Liver (tissue), 9 donors: ENCODE measurements around the gene FAT2. TPM values are rescaled to one million over a fixed set of nuclear protein-coding genes. Genes with fewer than 3 reads are reported as not detected.

Experiments
- DNase-seq: peaks from one replicate; pipeline ENCODE4 v3.0.0-alpha.2; 2017; ENCODE audit warnings: low spot score
- H3K27ac ChIP-seq, 2 donors: one replicate each; pipeline ENCODE4 v1.7.0; 2013; ENCODE audit warnings: inconsistent platforms in 2 of 2, low read length in 2 of 2, control low read depth in 1 of 2, low read depth in 1 of 2, mild to moderate bottlenecking in 1 of 2
- H3K27me3 ChIP-seq, 4 donors: one replicate each; pipeline versions ENCODE4 v1.6.1 to v1.7.0; 2013; ENCODE audit warnings: low read length in 3 of 4, inconsistent platforms in 1 of 4, mild to moderate bottlenecking in 1 of 4, moderate library complexity in 1 of 4; ENCODE audit not compliant: control insufficient read depth in 4 of 4, insufficient read depth in 4 of 4
- H3K36me3 ChIP-seq, 4 donors: one replicate each; pipeline versions ENCODE4 v1.6.1 to v1.7.0; 2013; ENCODE audit warnings: low read length in 3 of 4, mild to moderate bottlenecking in 3 of 4, low read depth in 1 of 4, moderate library complexity in 1 of 4; ENCODE audit not compliant: control insufficient read depth in 4 of 4, insufficient read depth in 3 of 4
- H3K4me1 ChIP-seq, 4 donors: one replicate each; pipeline versions ENCODE4 v1.6.1 to v1.7.0; 2013; ENCODE audit warnings: low read length in 3 of 4, mild to moderate bottlenecking in 3 of 4, moderate library complexity in 1 of 4; ENCODE audit not compliant: control insufficient read depth in 4 of 4, insufficient read depth in 4 of 4
- H3K4me3 ChIP-seq, 3 donors: one replicate each; pipeline versions ENCODE4 v1.6.1 to v1.7.0; 2013; ENCODE audit warnings: low read length in 3 of 3, control low read depth in 1 of 3, low read depth in 1 of 3, mild to moderate bottlenecking in 1 of 3
- H3K9ac ChIP-seq, 2 donors: one replicate each; pipeline ENCODE4 v1.7.0; 2013; ENCODE audit warnings: low read length in 2 of 2, mild to moderate bottlenecking in 2 of 2, moderate library complexity in 2 of 2, control low read depth in 1 of 2, low read depth in 1 of 2
- H3K9me3 ChIP-seq, 4 donors: one replicate each; pipeline versions ENCODE4 v1.6.1 to v1.7.0; 2013; ENCODE audit warnings: low read length in 3 of 4; ENCODE audit not compliant: control insufficient read depth in 4 of 4
- ATF3 ChIP-seq: IDR thresholded peaks from 2 replicates; pipeline ENCODE4 v1.6.1; 2016; ENCODE audit warnings: antibody characterized with exemption
- EGR1 ChIP-seq, 2 donors: IDR thresholded peaks; 2 replicates each; pipeline ENCODE4 v1.6.1; 2016 to 2018; ENCODE audit warnings: antibody characterized with exemption in 2 of 2, low read depth in 2 of 2
- FOXA1 ChIP-seq: IDR thresholded peaks from 2 replicates; pipeline ENCODE4 v1.6.1; 2016; ENCODE audit warnings: antibody characterized with exemption
- FOXA2 ChIP-seq: IDR thresholded peaks from 2 replicates; pipeline ENCODE4 v1.6.1; 2016; ENCODE audit warnings: antibody characterized with exemption
- GABPA ChIP-seq, 2 donors: IDR thresholded peaks in 1 of 2; conservative IDR thresholded peaks in 1 of 2; 2 replicates each; pipeline ENCODE4 v1.6.1; 2016; ENCODE audit warnings: antibody characterized with exemption in 2 of 2, mild to moderate bottlenecking in 1 of 2, moderate library complexity in 1 of 2
- HNF4A ChIP-seq, 2 donors: conservative IDR thresholded peaks; 2 replicates each; pipeline ENCODE4 v1.6.1; 2016; ENCODE audit warnings: antibody characterized with exemption in 2 of 2, mild to moderate bottlenecking in 2 of 2
- HNF4G ChIP-seq: IDR thresholded peaks from 2 replicates; pipeline ENCODE4 v1.6.1; 2016; ENCODE audit warnings: antibody characterized with exemption
- JUND ChIP-seq, 2 donors: IDR thresholded peaks; 2 replicates each; pipeline ENCODE4 v1.6.1; 2016; ENCODE audit warnings: antibody characterized with exemption in 2 of 2
- NR2F2 ChIP-seq: IDR thresholded peaks from 2 replicates; pipeline ENCODE4 v1.6.1; 2016; ENCODE audit warnings: antibody characterized with exemption
- RAD21 ChIP-seq, 2 donors: IDR thresholded peaks; 2 replicates each; pipeline ENCODE4 v1.6.1; 2016; ENCODE audit warnings: antibody characterized with exemption in 2 of 2, mild to moderate bottlenecking in 2 of 2
- REST ChIP-seq: IDR thresholded peaks from 2 replicates; pipeline ENCODE4 v1.6.1; 2016; ENCODE audit warnings: antibody characterized with exemption, mild to moderate bottlenecking
- RXRA ChIP-seq, 2 donors: IDR thresholded peaks; 2 replicates each; pipeline ENCODE4 v1.6.1; 2017 to 2018; ENCODE audit warnings: antibody characterized with exemption in 2 of 2, mild to moderate bottlenecking in 1 of 2
- SP1 ChIP-seq: IDR thresholded peaks from 2 replicates; pipeline ENCODE4 v1.6.1; 2018; ENCODE audit warnings: antibody characterized with exemption, mild to moderate bottlenecking
- TAF1 ChIP-seq: conservative IDR thresholded peaks from 2 replicates; pipeline ENCODE4 v1.6.1; 2016; ENCODE audit warnings: antibody characterized with exemption, mild to moderate bottlenecking
- YY1 ChIP-seq: IDR thresholded peaks from 2 replicates; pipeline ENCODE4 v1.6.1; 2016; ENCODE audit warnings: antibody characterized with exemption, mild to moderate bottlenecking
- WGBS: extraction: QIAGEN DNeasy Blood & Tissue Kit; methylation state at CpG from one replicate; pipeline ENCODE4 v1.1.7; 2013; 5-methylcytosine and 5-hydroxymethylcytosine counted together
- polyA plus RNA-seq, 2 donors: library from polyadenylated mRNA; stranded (reverse) in 1 of 2; unstranded in 1 of 2; fragments of 200-250 nt in 1 of 2; fragments of >200 nt in 1 of 2; fragmentation: Nextera tagmentation in 1 of 2; extraction: Ambion mirVana in 1 of 2; gene quantifications; one replicate each; pipeline versions ENCODE4 v1.2.1 to v1.2.3, GENCODE V29; 2013 to 2015
- total RNA-seq, 2 donors: library from RNA; depleted of rRNA; stranded (reverse); fragments of >200 nt; gene quantifications; one replicate each; pipeline ENCODE4 v1.2.3, GENCODE V29; 2014
- TF ChIP-seq, protein P1 (sequence below): fragments of 150-350 bp; IDR thresholded peaks from 2 replicates; pipeline ENCODE4 v1.5.1; 2017; ENCODE audit warnings: improper control_type of control experiment, low read depth, low read length; ENCODE audit not compliant: missing input control
- TF ChIP-seq, protein P2 (sequence below): IDR thresholded peaks from 2 replicates; pipeline ENCODE4 v1.6.1; 2016; ENCODE audit warnings: antibody characterized with exemption
- TF ChIP-seq, protein P3 (sequence below): IDR thresholded peaks from 2 replicates; pipeline ENCODE4 v1.6.1; 2016; ENCODE audit warnings: antibody characterized with exemption
- donor health status: healthy.
- donor health status: healthy.
- donor health status: healthy.
- donor health status: healthy.
- donor health status: healthy.

FAT2 gene
- total and polyA plus RNA-seq, 4 donors, result under 0.01 to 0.07 TPM; not detected in 2

GRCh38 chr5:151569132-151570046 is 21.7 kb downstream of the FAT2 start:
- no peak for DNase-seq
- TF ChIP-seq SP1, result no peak
- no peak for TF ChIP-seq EGR1 (IDR thresholded peaks at IDR 0.05; ENCODE audit: low read depth in 2 of 2)
- TF ChIP-seq, protein P1, sequence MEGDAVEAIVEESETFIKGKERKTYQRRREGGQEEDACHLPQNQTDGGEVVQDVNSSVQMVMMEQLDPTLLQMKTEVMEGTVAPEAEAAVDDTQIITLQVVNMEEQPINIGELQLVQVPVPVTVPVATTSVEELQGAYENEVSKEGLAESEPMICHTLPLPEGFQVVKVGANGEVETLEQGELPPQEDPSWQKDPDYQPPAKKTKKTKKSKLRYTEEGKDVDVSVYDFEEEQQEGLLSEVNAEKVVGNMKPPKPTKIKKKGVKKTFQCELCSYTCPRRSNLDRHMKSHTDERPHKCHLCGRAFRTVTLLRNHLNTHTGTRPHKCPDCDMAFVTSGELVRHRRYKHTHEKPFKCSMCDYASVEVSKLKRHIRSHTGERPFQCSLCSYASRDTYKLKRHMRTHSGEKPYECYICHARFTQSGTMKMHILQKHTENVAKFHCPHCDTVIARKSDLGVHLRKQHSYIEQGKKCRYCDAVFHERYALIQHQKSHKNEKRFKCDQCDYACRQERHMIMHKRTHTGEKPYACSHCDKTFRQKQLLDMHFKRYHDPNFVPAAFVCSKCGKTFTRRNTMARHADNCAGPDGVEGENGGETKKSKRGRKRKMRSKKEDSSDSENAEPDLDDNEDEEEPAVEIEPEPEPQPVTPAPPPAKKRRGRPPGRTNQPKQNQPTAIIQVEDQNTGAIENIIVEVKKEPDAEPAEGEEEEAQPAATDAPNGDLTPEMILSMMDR, result no peak
- no peak for TF ChIP-seq NR2F2
- no peak for TF ChIP-seq FOXA2
- no peak for TF ChIP-seq REST
- no peak for TF ChIP-seq GABPA (IDR thresholded peaks at IDR 0.05 in 1 of 2, conservative IDR thresholded peaks at IDR 0.05 in 1 of 2)
- no peak for TF ChIP-seq JUND (IDR thresholded peaks at IDR 0.05)
- TF ChIP-seq, protein P2, sequence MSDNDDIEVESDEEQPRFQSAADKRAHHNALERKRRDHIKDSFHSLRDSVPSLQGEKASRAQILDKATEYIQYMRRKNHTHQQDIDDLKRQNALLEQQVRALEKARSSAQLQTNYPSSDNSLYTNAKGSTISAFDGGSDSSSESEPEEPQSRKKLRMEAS, result no peak
- TF ChIP-seq TAF1, result no peak

GRCh38 chr5:151568036-151568435 is 23.1 kb downstream of the FAT2 start:
- WGBS, result 82% methylated on average over 7 of the region's 7 CpGs
- Histone ChIP-seq H3K27me3 (no peaks in the 10 kb centered on the region), H3K27ac (no peak overlapping the region), H3K4me1 (no peaks in the 10 kb centered on the region), H3K9ac (no peak overlapping the region), H3K9me3 (no peaks in the 10 kb centered on the region), H3K36me3 (no peaks in the 10 kb centered on the region), H3K4me3 (no peak overlapping the region)
- TF ChIP-seq HNF4G, result no peak
- no peak for TF ChIP-seq EGR1 (IDR thresholded peaks at IDR 0.05; ENCODE audit: low read depth in 2 of 2)
- TF ChIP-seq RAD21 (IDR thresholded peaks at IDR 0.05), result no peak
- no peak for TF ChIP-seq FOXA2
- TF ChIP-seq YY1, result no peak
- TF ChIP-seq ATF3, result no peak
- TF ChIP-seq JUND (IDR thresholded peaks at IDR 0.05), result no peak
- TF ChIP-seq, protein P3, sequence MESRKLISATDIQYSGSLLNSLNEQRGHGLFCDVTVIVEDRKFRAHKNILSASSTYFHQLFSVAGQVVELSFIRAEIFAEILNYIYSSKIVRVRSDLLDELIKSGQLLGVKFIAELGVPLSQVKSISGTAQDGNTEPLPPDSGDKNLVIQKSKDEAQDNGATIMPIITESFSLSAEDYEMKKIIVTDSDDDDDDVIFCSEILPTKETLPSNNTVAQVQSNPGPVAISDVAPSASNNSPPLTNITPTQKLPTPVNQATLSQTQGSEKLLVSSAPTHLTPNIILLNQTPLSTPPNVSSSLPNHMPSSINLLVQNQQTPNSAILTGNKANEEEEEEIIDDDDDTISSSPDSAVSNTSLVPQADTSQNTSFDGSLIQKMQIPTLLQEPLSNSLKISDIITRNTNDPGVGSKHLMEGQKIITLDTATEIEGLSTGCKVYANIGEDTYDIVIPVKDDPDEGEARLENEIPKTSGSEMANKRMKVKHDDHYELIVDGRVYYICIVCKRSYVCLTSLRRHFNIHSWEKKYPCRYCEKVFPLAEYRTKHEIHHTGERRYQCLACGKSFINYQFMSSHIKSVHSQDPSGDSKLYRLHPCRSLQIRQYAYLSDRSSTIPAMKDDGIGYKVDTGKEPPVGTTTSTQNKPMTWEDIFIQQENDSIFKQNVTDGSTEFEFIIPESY, result no peak
- TF ChIP-seq, protein P2, result no peak
- TF ChIP-seq NR2F2, result no peak
- TF ChIP-seq RXRA (IDR thresholded peaks at IDR 0.05), result no peak
- no peak for TF ChIP-seq TAF1
- no peak for TF ChIP-seq FOXA1
- no peak for TF ChIP-seq SP1
- TF ChIP-seq GABPA (IDR thresholded peaks at IDR 0.05 in 1 of 2, conservative IDR thresholded peaks at IDR 0.05 in 1 of 2), result no peak
- no peak for TF ChIP-seq HNF4A (conservative IDR thresholded peaks at IDR 0.05)
- TF ChIP-seq REST, result no peak
- DNase-seq, result no peak

More at GRCh38 chr5:151569132-151570046, 21.7 kb downstream of the FAT2 start:
- Histone ChIP-seq H3K4me1 (no peaks in the 10 kb centered on the region), H3K9me3 (no peaks in the 10 kb centered on the region), H3K36me3 (no peaks in the 10 kb centered on the region), H3K27ac (no peak overlapping the region), H3K9ac (no peak overlapping the region), H3K27me3 (no peaks in the 10 kb centered on the region), H3K4me3 (no peak overlapping the region)
- 72% methylated on average over 8 of the region's 8 CpGs for WGBS
